22Rv1 (cell line): ENCODE measurements around the gene HOXB4.

Experiments
- H3K27ac ChIP-seq: fragments of 450-650 bp; 2 replicates; pipeline ENCODE4 v1.5.1; 2017
- ZFX ChIP-seq: fragments of 450-650 bp; IDR thresholded peaks from 2 replicates; pipeline ENCODE4 v1.6.1; 2017; ENCODE audit warnings: antibody characterized with exemption, borderline replicate concordance
- TF ChIP-seq, protein P1 (sequence below): fragments of 450-650 bp; IDR thresholded peaks from 2 replicates; pipeline ENCODE4 v1.5.1; 2017; ENCODE audit warnings: mild to moderate bottlenecking

HOXB4 gene

DNA sequence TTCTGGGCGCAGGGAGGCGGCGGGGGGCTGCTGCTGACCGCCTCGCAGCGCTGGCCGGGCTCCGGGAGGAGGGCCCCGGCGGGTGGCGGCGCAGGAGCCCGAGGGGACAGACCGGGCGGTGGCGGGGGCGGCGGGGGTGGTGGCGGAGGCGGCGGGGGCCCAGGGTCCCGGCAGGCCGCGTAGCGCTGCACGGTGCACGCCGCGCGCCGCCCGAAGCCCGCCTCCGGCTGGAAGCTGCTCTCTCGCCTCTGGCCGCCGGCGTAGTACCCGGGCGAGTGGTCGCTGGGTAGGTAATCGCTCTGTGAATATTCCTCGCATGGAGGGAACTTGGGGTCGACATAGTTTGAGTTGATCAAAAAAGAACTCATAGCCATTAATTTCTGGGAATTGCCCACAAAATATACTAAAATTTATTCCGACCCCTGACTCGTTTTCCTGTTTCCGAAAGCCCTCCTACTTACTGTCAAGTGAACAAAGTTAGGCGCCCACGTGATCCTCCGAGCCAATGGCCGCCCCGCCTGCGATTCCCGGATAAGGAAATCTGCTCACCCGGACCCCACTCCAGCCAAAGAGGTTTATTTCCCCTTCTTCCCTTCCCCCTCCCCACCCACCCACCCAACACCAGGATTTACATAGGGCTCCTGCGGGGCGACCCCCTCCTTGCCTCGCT, at the start of gene HOXB4:
Gene HOXB4 (minus strand): TSS at position 405 of the 670 bp plus-strand sequence. CDS start 31 bp downstream, at position 374.
- TF ChIP-seq ZFX, result no peak
- TF ChIP-seq, protein P1, sequence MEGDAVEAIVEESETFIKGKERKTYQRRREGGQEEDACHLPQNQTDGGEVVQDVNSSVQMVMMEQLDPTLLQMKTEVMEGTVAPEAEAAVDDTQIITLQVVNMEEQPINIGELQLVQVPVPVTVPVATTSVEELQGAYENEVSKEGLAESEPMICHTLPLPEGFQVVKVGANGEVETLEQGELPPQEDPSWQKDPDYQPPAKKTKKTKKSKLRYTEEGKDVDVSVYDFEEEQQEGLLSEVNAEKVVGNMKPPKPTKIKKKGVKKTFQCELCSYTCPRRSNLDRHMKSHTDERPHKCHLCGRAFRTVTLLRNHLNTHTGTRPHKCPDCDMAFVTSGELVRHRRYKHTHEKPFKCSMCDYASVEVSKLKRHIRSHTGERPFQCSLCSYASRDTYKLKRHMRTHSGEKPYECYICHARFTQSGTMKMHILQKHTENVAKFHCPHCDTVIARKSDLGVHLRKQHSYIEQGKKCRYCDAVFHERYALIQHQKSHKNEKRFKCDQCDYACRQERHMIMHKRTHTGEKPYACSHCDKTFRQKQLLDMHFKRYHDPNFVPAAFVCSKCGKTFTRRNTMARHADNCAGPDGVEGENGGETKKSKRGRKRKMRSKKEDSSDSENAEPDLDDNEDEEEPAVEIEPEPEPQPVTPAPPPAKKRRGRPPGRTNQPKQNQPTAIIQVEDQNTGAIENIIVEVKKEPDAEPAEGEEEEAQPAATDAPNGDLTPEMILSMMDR, result no peak
- peak within 1 kb of the TSS; percentile 37; the same call in 1 of the 2 replicates for H3K27ac ChIP-seq

DNA sequence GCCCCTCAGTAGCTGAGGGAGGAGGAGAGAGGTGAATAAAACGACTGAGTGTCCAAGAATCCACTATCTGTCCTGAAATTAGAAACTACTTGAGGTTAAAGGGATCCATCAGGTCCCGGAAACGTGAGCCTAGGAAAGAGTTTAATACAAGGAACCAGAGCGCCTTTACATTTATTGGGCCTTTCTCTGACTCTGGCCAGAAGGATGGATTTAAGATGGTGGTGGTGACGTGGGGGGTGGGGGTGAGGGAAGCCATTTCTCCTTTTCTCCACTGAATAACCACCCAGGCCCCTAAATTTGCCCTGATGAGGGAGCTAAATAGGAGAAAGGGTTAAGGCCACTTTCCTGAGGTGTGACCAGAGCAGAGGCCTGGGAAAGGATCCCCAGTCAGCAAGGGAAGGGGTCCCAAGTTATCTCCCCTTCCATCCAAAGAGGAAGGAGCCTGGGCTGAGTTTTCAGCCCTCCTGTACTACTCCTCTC, 49.0 kb upstream of the HOXB4 start:
- TF ChIP-seq, protein P1, result no peak
- no peak for TF ChIP-seq ZFX
- H3K27ac ChIP-seq, result no peak overlapping the region

- no peak for TF ChIP-seq ZFX
- TF ChIP-seq, protein P1, result no peak
- peak within 1 kb of the TSS; percentile 69 for H3K27ac ChIP-seq
Observed at GRCh38 chr17:48626245-48627117, 48.3 kb upstream of the HOXB4 start, which contains the start of gene HOXB9. Gene HOXB9, minus strand, starts transcription at chr17:48626358. Its CDS starts 89 bp downstream, at chr17:48626269.

DNA sequence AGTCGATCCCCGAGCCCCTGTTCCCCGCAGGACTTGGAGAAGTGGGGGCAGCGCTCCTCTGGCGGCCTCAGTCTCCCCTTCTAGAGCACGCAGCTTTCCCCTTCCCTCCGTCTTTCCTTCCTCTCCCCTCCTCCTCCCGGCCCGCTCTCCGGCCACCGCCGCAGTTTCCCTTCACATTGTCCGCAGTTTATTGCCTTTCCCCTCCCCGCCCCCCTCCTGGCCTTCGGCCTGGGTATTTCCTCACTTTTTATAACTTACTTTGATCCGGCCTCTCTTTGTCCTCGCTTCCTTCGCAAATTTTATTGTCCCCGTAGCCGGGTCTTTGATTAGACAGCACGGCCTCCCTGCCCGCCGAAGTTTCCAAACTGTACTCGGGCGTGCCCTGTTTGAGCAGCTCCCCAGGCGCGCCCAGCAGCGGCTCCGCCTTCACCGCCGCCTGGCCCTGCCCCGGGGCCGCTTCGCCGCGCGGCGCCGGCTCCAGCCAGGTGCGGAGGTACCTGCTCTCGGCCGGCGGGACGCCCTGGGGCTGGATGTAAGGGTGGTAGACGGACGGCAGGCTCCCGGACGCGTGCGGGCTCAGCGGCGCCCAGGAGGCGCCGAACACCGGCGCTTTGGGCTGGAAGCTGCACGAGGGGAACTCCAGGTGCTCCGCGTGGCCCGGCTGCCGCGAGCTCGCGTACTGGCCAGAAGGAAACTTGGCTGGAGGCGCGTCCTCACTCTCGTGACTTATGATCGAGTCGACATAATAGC, 47.5 kb upstream of the HOXB4 start:
- TF ChIP-seq, protein P1, result no peak
- no peak for TF ChIP-seq ZFX
- peak overlapping the region; percentile 69 for H3K27ac ChIP-seq

DNA sequence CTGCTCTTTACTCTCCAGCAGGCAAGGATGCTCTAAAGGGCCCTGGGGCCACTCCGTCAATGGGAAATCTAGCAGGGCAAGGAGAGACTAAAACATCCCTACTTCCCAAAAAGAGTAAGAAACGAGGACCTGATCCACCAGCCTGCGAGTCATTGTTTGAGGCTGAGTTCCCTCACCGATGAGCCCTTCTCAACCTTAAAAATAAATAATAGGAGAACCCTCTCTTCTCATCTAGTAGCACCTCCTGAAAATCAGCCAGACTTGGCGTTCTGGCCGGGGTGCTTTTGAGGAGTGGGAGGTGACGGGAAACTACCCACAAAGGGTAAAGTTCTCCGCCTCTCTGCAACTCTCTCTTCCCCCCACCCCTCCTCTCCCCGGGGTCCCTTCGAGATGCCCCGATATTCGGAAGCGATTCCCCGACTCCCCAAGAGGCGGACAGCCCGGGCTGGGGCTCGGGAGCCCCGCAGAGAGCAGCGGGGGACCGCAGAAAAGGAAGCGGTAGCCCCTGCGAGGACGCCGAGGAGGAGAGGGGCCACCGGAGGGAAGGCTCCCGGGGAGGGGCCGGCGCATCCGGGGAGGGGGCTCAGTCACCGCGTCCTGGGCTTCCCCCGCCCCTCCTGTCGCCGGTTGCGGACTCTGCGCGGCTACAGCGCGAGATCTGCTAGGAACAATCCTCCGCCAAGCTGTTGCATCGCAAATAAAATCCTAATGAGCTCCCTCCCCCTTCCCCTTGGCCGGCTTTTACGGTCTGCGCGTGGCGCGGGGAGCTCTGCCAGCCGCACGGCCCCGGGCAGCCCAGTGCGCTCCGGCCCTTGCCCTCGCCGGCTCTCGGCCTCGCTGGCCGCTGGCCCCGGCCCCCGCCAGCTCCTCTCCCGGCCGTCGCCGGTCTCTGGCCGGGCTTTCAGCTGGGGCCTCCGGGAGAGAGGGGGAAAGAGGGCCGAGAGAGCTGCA, 46.7 kb upstream of the HOXB4 start:
- H3K27ac ChIP-seq, result peak overlapping the region; percentile 69
- TF ChIP-seq, protein P1, result no peak
- TF ChIP-seq ZFX, result no peak

DNA sequence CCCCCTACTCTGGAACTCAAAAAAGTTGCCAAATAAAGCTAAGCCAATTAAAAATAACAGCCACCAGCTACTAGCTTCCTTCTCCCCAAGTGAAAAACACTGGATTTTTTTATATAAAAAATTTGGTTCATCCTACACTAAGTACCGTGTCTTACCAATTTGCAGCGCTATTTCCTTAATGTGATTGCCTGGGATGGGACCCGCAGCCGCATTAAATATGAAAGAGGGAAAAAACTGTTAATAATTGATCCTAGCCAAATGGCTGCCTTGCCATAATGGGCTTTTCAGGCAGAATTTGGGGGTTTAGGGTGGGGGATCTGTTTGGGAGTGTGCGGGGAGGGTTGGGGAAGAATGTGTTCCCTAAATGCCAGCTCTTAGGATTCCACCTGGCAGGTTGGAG, 46.0 kb upstream of the HOXB4 start:
- no peak overlapping the region for H3K27ac ChIP-seq
- no peak for TF ChIP-seq ZFX
- TF ChIP-seq, protein P1, result no peak
